ENCODE measurements around the gene RIC8B. TPM values are rescaled to one million over a fixed set of nuclear protein-coding genes. Genes with fewer than 3 reads are reported as not detected.

The RIC8B gene
- total RNA-seq, 1 experiment from 2014 or later = 29.0 TPM

GRCh38 chr12:106885541-106886249 lies 111.2 kb downstream of the RIC8B start:
- H4K8ac ChIP-seq (replicated peaks; ENCODE audit: insufficient read length, low read depth, low read length) = no peak overlapping the region
- H4K5ac ChIP-seq (ENCODE audit: insufficient read length, low read depth, low read length) = no peak overlapping the region
- H3T11ph ChIP-seq (ENCODE audit: low read length) = no peak overlapping the region
- Mint-ChIP-seq H3K27ac (no peak overlapping the region), H3K9me3 (no peaks in the 10 kb centered on the region), H3K36me3 (ENCODE audit: insufficient read depth in 1 of 3, low read depth in 3 of 3) (peaks cover 6 to 36% (median 25%) of the 10 kb centered on the region in 3 experiments; a peak in 6 of 7 replicates), H3K27me3 (ENCODE audit: low read depth) (no peaks in the 10 kb centered on the region), H3K4me1 (no peaks in the 10 kb centered on the region; a peak in 1 of 4 replicates), H3K4me3 (no peak overlapping the region)
- no peaks in the 10 kb centered on the region for H3K79me1 ChIP-seq (ENCODE audit: insufficient read depth, low read depth, low read length, poor library complexity, severe bottlenecking)
- no peak overlapping the region for H2BK5ac ChIP-seq (ENCODE audit: insufficient read length, low read length)
- H4K20me1 ChIP-seq (ENCODE audit: control insufficient read depth, insufficient read depth, insufficient read length) = no peaks in the 10 kb centered on the region
- no peaks in the 10 kb centered on the region for H3K23me2 ChIP-seq (ENCODE audit: insufficient read length, low read depth, low read length, poor library complexity, severe bottlenecking)
- H3K9me3 ChIP-seq (ENCODE audit: control insufficient read depth, low read depth, low read length) = no peaks in the 10 kb centered on the region
- H3K9ac ChIP-seq (ENCODE audit: extremely low read depth, insufficient read length, low read length) = no peak overlapping the region
- H3K14ac ChIP-seq (ENCODE audit: insufficient read depth, low read length) = no peak overlapping the region
- H2AK5ac ChIP-seq (ENCODE audit: insufficient read length, low read length) = no peak overlapping the region
- TF ChIP-seq, protein P1, sequence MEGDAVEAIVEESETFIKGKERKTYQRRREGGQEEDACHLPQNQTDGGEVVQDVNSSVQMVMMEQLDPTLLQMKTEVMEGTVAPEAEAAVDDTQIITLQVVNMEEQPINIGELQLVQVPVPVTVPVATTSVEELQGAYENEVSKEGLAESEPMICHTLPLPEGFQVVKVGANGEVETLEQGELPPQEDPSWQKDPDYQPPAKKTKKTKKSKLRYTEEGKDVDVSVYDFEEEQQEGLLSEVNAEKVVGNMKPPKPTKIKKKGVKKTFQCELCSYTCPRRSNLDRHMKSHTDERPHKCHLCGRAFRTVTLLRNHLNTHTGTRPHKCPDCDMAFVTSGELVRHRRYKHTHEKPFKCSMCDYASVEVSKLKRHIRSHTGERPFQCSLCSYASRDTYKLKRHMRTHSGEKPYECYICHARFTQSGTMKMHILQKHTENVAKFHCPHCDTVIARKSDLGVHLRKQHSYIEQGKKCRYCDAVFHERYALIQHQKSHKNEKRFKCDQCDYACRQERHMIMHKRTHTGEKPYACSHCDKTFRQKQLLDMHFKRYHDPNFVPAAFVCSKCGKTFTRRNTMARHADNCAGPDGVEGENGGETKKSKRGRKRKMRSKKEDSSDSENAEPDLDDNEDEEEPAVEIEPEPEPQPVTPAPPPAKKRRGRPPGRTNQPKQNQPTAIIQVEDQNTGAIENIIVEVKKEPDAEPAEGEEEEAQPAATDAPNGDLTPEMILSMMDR (conservative IDR thresholded peaks at IDR 0.05) = no peak
- no peak overlapping the region for H3K27ac ChIP-seq (ENCODE audit: insufficient read length, low read depth, low read length)
- H3K27me3 ChIP-seq (ENCODE audit: insufficient read depth, low read length) = no peaks in the 10 kb centered on the region
- no peak for DNase-seq
- no peaks in the 10 kb centered on the region for H3K4me1 ChIP-seq (ENCODE audit: insufficient read depth, low read length)
- H3K4me2 ChIP-seq (ENCODE audit: insufficient read depth, insufficient read length, low read length) = no peak overlapping the region
- no peak overlapping the region for H2BK20ac ChIP-seq (ENCODE audit: low read depth, low read length, poor library complexity, severe bottlenecking)
- no peak overlapping the region for H3K4ac ChIP-seq (ENCODE audit: low read depth, low read length)
- no peak overlapping the region for H4K91ac ChIP-seq (ENCODE audit: insufficient read length, low read depth, low read length)
- H3K18ac ChIP-seq (ENCODE audit: insufficient read length, low read depth, low read length) = no peak overlapping the region
- no peak overlapping the region for H3K56ac ChIP-seq (ENCODE audit: insufficient read length, low read depth, low read length)
- H3K23ac ChIP-seq (ENCODE audit: insufficient read length, low read depth, low read length) = no peak overlapping the region
- H2BK12ac ChIP-seq (ENCODE audit: insufficient read length, low read depth, low read length) = no peak overlapping the region
- no peak overlapping the region for H2BK15ac ChIP-seq (ENCODE audit: low read depth, low read length)
- no CpG with 5 or more reads among the region's 4 CpGs for WGBS (ENCODE audit: extremely low coverage, insufficient read length, low lambda C conversion rate)
- no peaks in the 10 kb centered on the region for H3K79me2 ChIP-seq (ENCODE audit: insufficient read depth, low read length)
- H2BK120ac ChIP-seq (ENCODE audit: low read depth, low read length, poor library complexity, severe bottlenecking) = no peak overlapping the region
- H2AFZ ChIP-seq (ENCODE audit: low read length) = no peak overlapping the region

Data from H9 (cell line).